ENCODE results near the gene TCIRG1. TPM values are rescaled to one million over a fixed set of nuclear protein-coding genes. Genes with fewer than 3 reads are reported as not detected.
"Not testable (repeated sequence)": the region's sequence is repeated elsewhere in the genome, so short reads cannot be mapped to it uniquely, and the experiment has no call there.

Gene TCIRG1
- total and polyA plus RNA-seq, 5 experiments from 2014 or later = 19.9 to 164 (median 24.2) TPM

DNA sequence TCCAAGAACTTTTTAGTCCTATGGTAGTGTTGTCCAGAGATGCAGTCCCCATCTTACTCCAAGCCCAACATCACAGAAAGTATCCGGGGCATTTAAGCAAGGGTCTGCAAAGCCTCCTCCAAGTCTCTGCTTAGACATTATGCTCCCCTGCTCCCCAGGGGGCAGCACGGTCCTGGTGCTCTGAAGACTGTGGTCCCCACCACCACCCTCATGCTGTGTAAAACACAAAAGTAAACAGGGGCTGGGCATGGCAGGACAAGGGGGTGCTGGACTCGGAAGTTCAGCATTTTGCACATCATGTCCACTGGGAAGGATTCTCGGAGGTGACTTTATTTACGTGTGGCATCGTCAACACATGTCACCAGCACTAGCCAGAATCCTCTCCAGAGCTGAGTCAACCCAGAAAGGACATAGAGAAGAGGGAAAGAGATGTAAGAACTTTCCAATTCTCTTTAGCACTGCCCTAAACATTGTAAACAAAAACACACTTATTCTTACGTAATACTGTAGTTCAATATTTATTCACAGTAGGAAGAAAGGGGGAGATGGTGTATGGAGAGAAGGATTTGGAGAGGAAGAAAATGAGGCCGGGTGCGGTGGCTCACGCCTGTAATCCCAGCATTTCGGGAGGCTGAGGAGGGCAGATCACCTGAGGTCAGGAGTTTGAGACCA, 37.7 kb downstream of the TCIRG1 start:
- ATAC-seq = peak; percentile 42 to 46
- Mint-ChIP-seq H3K27ac (no peak overlapping the region), H3K36me3 (peaks cover 0 to 34% (median 4%) of the 10 kb centered on the region in 3 donors), H3K4me3 (no peak overlapping the region), H3K4me1 (peaks cover 0 to 2% (median 0%) of the 10 kb centered on the region in 4 donors), H3K27me3 (no peaks in the 10 kb centered on the region), H3K9me3 (no peaks in the 10 kb centered on the region)
- peak in 2 of 10 donors; percentile 9 to 13 for DNase-seq
- POLR2A ChIA-PET = interaction anchor here (0.7 to 1.1 kb wide), 2 partner anchors 24 to 736 kb away, joined by 3 to 4 read pairs; no protein-coding TSS in a partner anchor

DNA sequence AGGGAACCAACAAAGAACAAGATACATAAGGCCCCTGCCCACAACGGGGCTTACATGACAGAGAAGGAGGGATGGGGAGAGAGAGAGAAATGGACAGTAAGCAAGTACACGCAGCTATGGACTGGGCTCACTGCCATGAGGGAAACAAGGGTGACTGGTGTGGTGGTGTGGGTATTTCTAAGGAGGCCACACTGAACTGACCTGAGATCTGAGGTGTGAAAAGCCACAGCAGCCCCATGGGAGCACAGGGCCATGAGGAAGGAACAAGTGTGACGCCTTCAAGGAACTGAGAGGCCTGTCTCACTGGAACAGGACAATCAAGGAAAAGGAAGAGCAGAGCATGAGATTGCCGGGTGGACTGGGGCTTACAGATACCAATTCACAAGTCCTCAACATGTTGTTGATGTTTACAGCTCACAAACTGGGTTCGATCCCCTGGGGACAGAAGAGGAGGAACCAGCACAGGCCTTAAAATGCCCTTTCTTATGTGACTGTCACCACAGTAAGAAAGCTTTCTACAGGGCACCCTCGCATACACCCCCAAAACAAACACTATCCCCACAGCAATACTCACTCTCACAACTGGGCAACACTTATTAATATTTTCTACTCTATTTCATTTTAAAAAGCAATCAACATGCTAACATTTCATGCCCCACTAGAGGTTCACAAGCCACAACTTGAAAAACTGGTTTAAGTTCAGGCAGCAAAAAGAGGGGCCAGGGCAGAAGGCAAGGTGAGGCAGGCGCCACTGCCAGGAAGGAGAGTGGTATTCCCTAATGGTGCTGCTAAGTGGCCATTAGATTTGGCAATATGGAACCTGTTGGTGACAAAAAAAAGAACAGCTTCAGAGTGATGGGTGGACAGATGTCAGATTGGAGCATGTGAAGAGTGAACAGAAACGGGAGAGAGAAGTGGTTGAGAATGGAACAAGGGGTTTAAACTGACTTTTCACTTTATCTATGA, 39.1 kb downstream of the TCIRG1 start:
- ATAC-seq = no peak
- no peaks in the 10 kb centered on the region for H3K9me3 Mint-ChIP-seq
- peak overlapping the region in 1 of 10 donors; percentile 29 for H3K27ac Mint-ChIP-seq

DNA sequence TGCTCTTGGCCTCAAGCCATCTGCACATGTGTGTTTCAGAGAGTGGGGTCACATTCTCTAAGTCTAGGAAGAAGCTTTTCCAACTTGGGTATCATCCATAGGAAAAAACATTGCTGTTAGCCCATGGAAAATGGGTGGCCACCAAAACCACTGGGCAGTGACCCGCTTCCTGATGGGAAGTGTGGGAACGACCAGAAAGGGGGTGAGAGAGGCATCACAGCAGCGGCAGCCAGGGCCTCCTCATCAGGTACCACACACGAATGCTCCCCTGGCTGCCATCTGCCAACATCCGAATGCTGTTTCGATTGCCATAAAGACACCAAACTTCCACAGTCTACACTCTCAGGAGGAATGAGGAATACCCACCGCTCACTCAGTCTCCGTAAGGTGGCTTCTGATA, 42.0 kb downstream of the TCIRG1 start:
- Mint-ChIP-seq H3K36me3 (peaks cover 0 to 10% (median 0%) of the 10 kb centered on the region in 3 donors), H3K4me3 (no peak overlapping the region), H3K27me3 (no peaks in the 10 kb centered on the region), H3K4me1 (peaks cover 0 to 2% (median 0%) of the 10 kb centered on the region in 4 donors), H3K9me3 (no peaks in the 10 kb centered on the region), H3K27ac (no peak overlapping the region)
- DNase-seq (no peak), ATAC-seq (no peak)
- POLR2A ChIA-PET = no interaction called here

More for the DNA sequence above, 39.1 kb downstream of the TCIRG1 start:
- POLR2A ChIA-PET = no interaction called here
- no peaks in the 10 kb centered on the region for H3K27me3 Mint-ChIP-seq
- DNase-seq = no peak
- peaks cover 0 to 2% (median 0%) of the 10 kb centered on the region in 4 donors for H3K4me1 Mint-ChIP-seq
- peaks cover 0 to 27% (median 2%) of the 10 kb centered on the region in 3 donors for H3K36me3 Mint-ChIP-seq
- H3K4me3 Mint-ChIP-seq = peak overlapping the region in 1 of 10 donors; percentile 2

DNA sequence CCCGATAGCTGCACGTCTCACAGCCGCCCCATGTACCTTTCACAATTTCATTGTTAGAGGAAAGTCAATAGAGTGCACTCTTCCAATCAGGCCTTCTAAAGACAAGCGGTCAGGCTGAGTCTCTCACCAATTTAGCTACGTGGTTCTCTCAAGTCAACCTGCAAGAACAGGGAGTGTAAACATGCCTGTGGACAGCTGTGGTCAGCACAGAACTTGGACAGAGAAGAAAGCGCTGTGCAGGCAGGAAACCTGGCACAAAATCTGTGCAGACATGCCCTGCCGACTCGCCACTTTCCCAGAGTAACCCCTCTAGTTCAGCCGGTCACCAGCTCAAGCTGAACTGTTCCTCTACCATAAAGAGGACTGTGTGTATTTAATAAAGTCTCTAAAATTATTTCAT, 42.9 kb downstream of the TCIRG1 start:
- Mint-ChIP-seq H3K27me3 (no peaks in the 10 kb centered on the region), H3K4me3 (peak overlapping the region in 1 of 10 donors; percentile 22), H3K9me3 (no peaks in the 10 kb centered on the region), H3K36me3 (peaks cover 0 to 9% (median 0%) of the 10 kb centered on the region in 3 donors), H3K4me1 (peaks cover 0 to 2% (median 0%) of the 10 kb centered on the region in 4 donors), H3K27ac (no peak overlapping the region)
- POLR2A ChIA-PET = no interaction called here
- DNase-seq (no peak), ATAC-seq (no peak)

DNA sequence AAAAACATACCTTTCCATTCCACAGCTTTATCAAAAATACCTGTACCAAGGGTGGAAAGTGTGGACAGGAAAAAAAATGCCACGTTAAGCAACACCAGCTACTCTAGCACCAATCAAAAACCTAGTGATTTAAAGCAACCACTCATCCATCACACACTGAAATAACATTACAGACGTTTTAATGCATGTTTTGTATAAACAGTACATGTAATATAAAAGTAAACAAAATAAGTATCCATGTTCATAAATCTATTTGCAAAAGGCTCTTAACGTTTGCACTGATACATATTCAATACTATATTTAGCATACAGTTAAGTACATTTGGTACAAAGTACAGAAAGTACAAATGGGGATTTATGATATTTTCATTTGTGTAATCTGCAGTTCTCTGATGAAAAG, 43.7 kb downstream of the TCIRG1 start:
- Mint-ChIP-seq H3K27me3 (no peaks in the 10 kb centered on the region), H3K9me3 (no peaks in the 10 kb centered on the region), H3K27ac (no peak overlapping the region), H3K4me3 (no peak overlapping the region), H3K36me3 (peaks cover 0 to 8% (median 0%) of the 10 kb centered on the region in 3 donors), H3K4me1 (peaks cover 0 to 2% (median 0%) of the 10 kb centered on the region in 4 donors)
- DNase-seq (no peak), ATAC-seq (no peak)
- POLR2A ChIA-PET = no interaction called here

DNA sequence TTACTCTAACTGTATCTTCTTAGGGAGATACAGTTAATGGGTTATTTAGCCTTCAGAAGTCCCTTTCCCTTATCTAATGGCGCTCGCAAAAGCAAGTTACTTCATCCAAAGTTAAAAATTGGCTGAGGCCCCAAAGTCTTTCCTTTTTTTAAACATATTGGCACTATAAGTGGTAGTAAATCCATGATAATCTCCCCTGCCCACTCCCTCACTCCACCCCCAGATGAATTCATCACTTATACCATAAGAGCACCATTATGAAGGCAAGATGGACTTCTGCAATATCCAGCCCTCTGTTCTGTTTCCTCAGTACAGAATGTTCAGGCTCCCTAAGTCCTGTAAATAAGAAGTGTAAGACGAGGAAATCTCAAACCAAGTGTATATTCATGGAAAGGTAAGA, 44.7 kb downstream of the TCIRG1 start:
- Mint-ChIP-seq H3K27ac (no peak overlapping the region), H3K36me3 (peaks cover 0 to 8% (median 0%) of the 10 kb centered on the region in 3 donors), H3K4me3 (no peak overlapping the region), H3K27me3 (no peaks in the 10 kb centered on the region), H3K4me1 (peaks cover 0 to 2% (median 0%) of the 10 kb centered on the region in 4 donors), H3K9me3 (no peaks in the 10 kb centered on the region)
- ATAC-seq (no peak), DNase-seq (no peak)
- POLR2A ChIA-PET = no interaction called here

DNA sequence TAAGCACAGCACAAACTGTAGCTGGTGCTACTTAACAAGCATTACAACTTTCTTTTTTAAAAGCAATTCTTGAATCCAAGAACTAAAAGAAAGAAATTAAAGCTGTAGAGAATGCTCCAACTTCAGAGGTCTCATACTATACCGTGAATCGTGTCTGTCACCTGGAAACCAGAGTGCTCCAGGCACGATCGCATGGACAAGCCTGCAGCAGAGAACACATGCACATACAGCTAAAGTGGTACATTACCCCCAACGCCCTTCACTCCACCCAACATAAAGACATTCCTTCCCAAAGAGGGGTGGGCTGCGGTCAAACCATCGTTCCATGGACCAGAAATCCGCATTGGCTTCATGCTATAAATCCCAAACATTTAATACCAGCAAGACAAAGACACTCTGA, 50.9 kb downstream of the TCIRG1 start:
- POLR2A ChIA-PET = no interaction called here
- ATAC-seq (no peak), DNase-seq (no peak)
- no peak overlapping the region for H3K4me3 Mint-ChIP-seq
- peaks cover 6 to 16% (median 12%) of the 10 kb centered on the region in 4 donors for H3K4me1 Mint-ChIP-seq
- no peaks in the 10 kb centered on the region for H3K27me3 Mint-ChIP-seq
- H3K36me3 Mint-ChIP-seq = no peaks in the 10 kb centered on the region
- H3K27ac Mint-ChIP-seq = peak overlapping the region in 1 of 10 donors; percentile 40
- no peaks in the 10 kb centered on the region for H3K9me3 Mint-ChIP-seq

DNA sequence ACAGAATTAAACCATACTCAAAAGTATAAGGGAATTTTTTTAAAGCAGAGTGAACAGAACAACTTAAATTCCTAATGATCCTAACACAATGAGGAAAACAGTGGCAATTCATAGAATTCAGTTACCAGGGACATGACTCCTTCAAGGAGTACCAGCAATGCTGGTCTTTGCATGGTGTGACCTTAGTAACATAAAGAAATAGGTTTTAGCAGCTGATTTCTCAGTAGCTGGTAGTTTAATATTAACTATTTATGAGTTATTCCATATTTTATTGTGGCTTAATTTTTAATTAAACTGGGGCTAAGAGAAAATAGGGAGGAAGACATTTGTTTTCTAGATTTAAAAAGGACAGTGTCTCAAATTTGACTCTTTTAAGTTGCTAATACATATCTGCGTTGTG, 51.5 kb downstream of the TCIRG1 start:
- H3K4me1 Mint-ChIP-seq = peaks cover 6 to 16% (median 12%) of the 10 kb centered on the region in 4 donors
- POLR2A ChIA-PET = no interaction called here
- no peak for ATAC-seq
- H3K36me3 Mint-ChIP-seq = no peaks in the 10 kb centered on the region
- peak overlapping the region in 5 of 10 donors; percentile 3 to 31 (median 15) for H3K4me3 Mint-ChIP-seq
- no peak for DNase-seq
- no peaks in the 10 kb centered on the region for H3K27me3 Mint-ChIP-seq
- H3K27ac Mint-ChIP-seq = peak overlapping the region in 3 of 10 donors; percentile 27 to 49 (median 31)
- no peaks in the 10 kb centered on the region for H3K9me3 Mint-ChIP-seq

DNA sequence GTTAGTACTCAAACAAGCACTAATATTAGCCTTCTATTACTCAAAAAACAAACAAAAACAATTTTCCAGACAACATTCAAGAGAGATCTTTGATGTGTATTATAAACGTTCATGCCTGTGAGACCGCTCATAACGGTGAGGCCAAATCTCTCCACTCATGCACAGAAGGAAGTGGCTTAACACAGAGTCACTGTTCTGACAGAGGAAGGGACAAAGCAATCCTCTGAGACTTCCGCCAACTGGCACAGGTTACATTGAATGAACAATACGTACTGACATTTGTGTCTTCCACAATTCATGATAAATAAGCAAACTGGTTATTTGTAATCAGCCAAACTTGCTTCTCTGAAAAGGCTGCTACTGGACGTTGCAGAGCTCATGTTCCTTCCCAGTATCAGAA, 51.9 kb downstream of the TCIRG1 start:
- H3K27ac Mint-ChIP-seq = peak overlapping the region in 3 of 10 donors; percentile 27 to 49 (median 31)
- H3K27me3 Mint-ChIP-seq = no peaks in the 10 kb centered on the region
- no peaks in the 10 kb centered on the region for H3K9me3 Mint-ChIP-seq
- peak overlapping the region in 5 of 10 donors; percentile 3 to 31 (median 15) for H3K4me3 Mint-ChIP-seq
- POLR2A ChIA-PET = no interaction called here
- H3K36me3 Mint-ChIP-seq = no peaks in the 10 kb centered on the region
- DNase-seq (peak in 1 of 10 donors; percentile 19), ATAC-seq (peak; percentile 57)
- H3K4me1 Mint-ChIP-seq = peaks cover 6 to 16% (median 12%) of the 10 kb centered on the region in 4 donors

DNA sequence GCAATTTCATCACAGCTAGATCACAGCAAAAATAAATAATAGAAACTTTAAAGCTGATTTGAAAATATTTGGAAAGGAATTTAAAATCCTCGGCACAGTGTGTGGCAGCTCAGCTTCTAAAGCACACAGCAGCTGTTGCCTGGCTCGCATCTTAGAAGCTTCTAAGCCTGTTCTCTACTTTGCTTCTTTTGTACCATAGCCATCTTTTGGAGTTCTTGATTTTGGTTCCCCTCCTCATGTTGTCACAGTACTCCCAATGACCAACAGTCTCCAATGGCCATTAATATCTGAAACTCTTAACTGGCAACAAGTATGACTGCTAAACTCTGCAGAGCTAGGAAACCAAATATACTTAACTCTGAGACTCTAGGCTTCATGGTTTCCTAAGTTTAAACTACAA, 53.6 kb downstream of the TCIRG1 start:
- H3K4me3 Mint-ChIP-seq = no peak overlapping the region

DNA sequence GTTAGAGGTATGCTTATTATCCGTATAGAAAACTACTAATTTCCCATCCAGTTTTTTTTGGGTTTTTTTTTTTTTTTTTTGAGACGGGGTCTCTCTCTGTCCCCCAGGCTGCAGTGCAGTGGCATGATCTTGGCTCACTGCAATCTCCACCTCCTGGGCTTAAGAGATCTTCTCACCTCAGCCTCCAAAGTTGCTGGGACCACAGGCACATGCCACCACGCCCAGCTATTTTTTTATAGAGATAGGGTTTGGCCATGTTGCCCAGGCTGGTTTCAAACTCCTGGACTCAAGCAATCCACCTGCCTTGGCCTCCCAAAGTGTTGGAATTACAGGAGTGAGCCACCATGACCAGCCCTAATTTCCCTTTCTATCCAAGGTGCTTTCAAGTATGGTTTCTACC, 54.1 kb downstream of the TCIRG1 start:
- POLR2A ChIA-PET, H3K36me3 Mint-ChIP-seq, H3K4me3 Mint-ChIP-seq, H3K9me3 Mint-ChIP-seq, DNase-seq, H3K27ac Mint-ChIP-seq, ATAC-seq, H3K27me3 Mint-ChIP-seq: not testable (repeated sequence)
- H3K4me1 Mint-ChIP-seq = peaks cover 8 to 22% (median 14%) of the 10 kb centered on the region in 4 donors

More for the DNA sequence above, 53.6 kb downstream of the TCIRG1 start:
- DNase-seq = no peak
- H3K4me1 Mint-ChIP-seq = peaks cover 6 to 16% (median 12%) of the 10 kb centered on the region in 4 donors
- H3K27me3 Mint-ChIP-seq = no peaks in the 10 kb centered on the region
- H3K27ac Mint-ChIP-seq = no peak overlapping the region
- POLR2A ChIA-PET = no interaction called here
- no peak for ATAC-seq
- H3K36me3 Mint-ChIP-seq = peaks cover 0 to 4% (median 0%) of the 10 kb centered on the region in 3 donors
- H3K9me3 Mint-ChIP-seq = no peaks in the 10 kb centered on the region

DNA sequence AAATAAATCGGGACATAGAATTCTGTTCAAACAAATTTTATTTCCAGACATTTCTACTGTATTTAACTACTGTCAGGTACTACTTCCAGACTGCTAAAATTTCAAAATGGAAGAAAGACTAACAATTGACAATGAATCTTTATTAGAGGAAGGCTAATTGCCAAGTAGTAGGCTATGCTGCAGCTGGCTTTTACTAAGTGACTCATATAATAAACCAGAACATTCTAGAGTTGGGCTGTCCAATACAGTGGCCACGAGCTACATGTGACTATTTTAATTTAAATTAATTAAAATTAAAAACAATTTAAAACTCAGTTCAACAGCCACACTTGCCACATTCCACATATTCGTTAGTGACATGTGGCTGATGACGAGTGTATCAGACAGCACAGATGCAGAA, 54.7 kb downstream of the TCIRG1 start:
- Mint-ChIP-seq H3K27ac (no peak overlapping the region), H3K9me3 (no peaks in the 10 kb centered on the region), H3K4me3 (no peak overlapping the region), H3K27me3 (no peaks in the 10 kb centered on the region), H3K4me1 (peaks cover 8 to 28% (median 16%) of the 10 kb centered on the region in 4 donors), H3K36me3 (peaks cover 0 to 4% (median 0%) of the 10 kb centered on the region in 3 donors)
- POLR2A ChIA-PET = no interaction called here
- DNase-seq (no peak), ATAC-seq (no peak)

DNA sequence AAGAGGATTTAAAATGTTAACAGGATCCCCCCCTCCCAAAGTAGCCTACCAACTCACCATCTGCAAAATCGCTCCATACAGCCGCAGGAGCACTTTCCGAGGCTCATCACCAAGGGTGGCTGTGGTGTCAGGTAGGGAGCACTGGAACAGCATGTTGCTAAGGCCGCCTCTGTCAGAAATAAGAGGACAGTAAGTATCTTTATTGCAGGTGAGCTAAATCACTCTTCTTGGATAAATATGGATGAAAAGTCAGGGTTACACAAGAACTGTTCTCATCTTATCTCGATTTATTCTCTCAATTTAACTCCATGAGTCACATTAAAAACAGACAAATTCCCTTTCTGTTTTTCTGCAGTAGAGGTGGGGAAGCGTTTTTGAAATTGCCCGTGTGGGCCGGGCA, 58.1 kb downstream of the TCIRG1 start:
- POLR2A ChIA-PET = interaction anchor here (1.4 kb wide), 1 partner anchor 20 kb away, joined by 3 read pairs; no protein-coding TSS in a partner anchor
- H3K4me1 Mint-ChIP-seq = peaks cover 9 to 39% (median 27%) of the 10 kb centered on the region in 4 donors

More for the DNA sequence above, 58.1 kb downstream of the TCIRG1 start:
- ATAC-seq = no peak
- H3K27ac Mint-ChIP-seq = no peak overlapping the region
- no peak for DNase-seq
- no peaks in the 10 kb centered on the region for H3K9me3 Mint-ChIP-seq
- no peaks in the 10 kb centered on the region for H3K27me3 Mint-ChIP-seq
- H3K4me3 Mint-ChIP-seq = no peak overlapping the region
- peaks cover 0 to 4% (median 0%) of the 10 kb centered on the region in 3 donors for H3K36me3 Mint-ChIP-seq
